Sigmoid colon (tissue), 4 donors: Measurements from ENCODE around the gene ALS2.

ENCODE experiments used
- EP300 ChIP-seq, 4 donors: sonication (generic); formaldehyde crosslinking; IDR thresholded peaks; one replicate each; pipeline ENCODE4 v1.6.1; 2017; ENCODE audit warnings: antibody characterized with exemption in 4 of 4
- POLR2AphosphoS5 ChIP-seq, 4 donors: sonication (generic); formaldehyde crosslinking; IDR thresholded peaks; one replicate each; pipeline ENCODE4 v1.6.1; 2017; ENCODE audit warnings: antibody characterized with exemption in 4 of 4
- TF ChIP-seq, protein P1 (sequence below), 4 experiments: fragments of 450-650 bp in 3 of 4; fragments of 200-600 bp in 1 of 4; IDR thresholded peaks; one replicate each; pipeline ENCODE4 v1.5.1; 2016 to 2019; ENCODE audit warnings: antibody characterized with exemption in 4 of 4, mild to moderate bottlenecking in 3 of 4, moderate library complexity in 2 of 4

DNA sequence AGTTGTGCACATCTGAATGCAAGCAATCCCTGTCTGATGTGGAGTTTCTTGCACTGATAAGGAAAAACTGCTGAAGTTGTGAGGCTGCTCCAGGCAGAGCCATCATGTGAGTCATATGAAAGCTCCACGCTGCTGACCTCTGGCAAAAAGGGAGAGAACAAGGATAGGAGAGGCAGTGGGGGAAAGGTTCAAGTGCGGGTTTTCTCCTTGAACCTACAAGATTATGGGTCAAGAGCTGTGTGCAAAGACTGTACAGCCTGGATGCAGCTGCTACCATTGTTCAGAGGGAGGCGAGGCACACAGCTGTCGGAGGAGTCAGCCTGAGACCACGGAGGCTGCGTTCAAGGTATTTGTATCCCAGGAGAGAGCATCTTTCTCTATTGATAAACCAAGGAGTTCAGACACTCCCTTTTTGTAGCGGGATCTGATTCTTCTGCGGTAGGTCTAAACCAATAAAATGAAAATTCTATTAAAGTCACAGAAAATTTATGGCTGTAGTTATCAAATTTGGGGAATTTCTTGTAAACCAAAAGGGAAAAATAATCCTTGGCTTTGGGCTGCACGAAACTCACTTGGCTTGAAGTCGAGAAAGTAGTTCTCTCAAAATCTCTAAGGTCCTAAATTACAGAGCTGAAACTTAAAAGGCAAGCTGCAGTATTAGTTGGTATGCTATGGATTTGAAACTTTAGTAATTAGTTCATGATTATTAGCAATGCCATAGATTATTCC, 25.9 kb upstream of the ALS2 start, which contains the start of gene CDK15:
- TF ChIP-seq, protein P1, sequence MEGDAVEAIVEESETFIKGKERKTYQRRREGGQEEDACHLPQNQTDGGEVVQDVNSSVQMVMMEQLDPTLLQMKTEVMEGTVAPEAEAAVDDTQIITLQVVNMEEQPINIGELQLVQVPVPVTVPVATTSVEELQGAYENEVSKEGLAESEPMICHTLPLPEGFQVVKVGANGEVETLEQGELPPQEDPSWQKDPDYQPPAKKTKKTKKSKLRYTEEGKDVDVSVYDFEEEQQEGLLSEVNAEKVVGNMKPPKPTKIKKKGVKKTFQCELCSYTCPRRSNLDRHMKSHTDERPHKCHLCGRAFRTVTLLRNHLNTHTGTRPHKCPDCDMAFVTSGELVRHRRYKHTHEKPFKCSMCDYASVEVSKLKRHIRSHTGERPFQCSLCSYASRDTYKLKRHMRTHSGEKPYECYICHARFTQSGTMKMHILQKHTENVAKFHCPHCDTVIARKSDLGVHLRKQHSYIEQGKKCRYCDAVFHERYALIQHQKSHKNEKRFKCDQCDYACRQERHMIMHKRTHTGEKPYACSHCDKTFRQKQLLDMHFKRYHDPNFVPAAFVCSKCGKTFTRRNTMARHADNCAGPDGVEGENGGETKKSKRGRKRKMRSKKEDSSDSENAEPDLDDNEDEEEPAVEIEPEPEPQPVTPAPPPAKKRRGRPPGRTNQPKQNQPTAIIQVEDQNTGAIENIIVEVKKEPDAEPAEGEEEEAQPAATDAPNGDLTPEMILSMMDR (IDR thresholded peaks at IDR 0.05): no peak
- TF ChIP-seq POLR2AphosphoS5 (IDR thresholded peaks at IDR 0.05) (peak in 1 of 4 donors; percentile 4), EP300 (IDR thresholded peaks at IDR 0.05) (no peak)
